WTC11 (cell line): ENCODE data around the gene HIGD1B. TPM values are rescaled to one million over a fixed set of nuclear protein-coding genes. Genes with fewer than 3 reads are reported as not detected.

Experiments used
- ATAC-seq: fragments of 200-7000 bp; cut with Tn5 transposase; 2 replicates; pipeline ENCODE4 v1.10.0; 2021; ENCODE audit warnings: mild to moderate bottlenecking, moderate library complexity
- CTCF ChIA-PET: fragments of 300-600 bp; sonication (Branson Sonifier 250); formaldehyde crosslinking; loops from one replicate; lab custom pipeline; 2021; ENCODE audit warnings: antibody characterized with exemption; lab: Charles Lee
- POLR2A ChIA-PET: fragments of 350-600 bp; sonication (Branson Sonifier 250); formaldehyde crosslinking; loops from one replicate; lab custom pipeline; 2021; ENCODE audit warnings: antibody characterized with exemption; lab: Charles Lee
- DNase-seq: peaks from one replicate; pipeline ENCODE4 v3.0.0; 2021; ENCODE audit warnings: low spot score
- H3K27ac Mint-ChIP-seq: 2 replicates; pipeline ENCODE4 v1.8.0; 2021; ENCODE audit warnings: mixed read lengths
- H3K27me3 Mint-ChIP-seq: 2 replicates; pipeline ENCODE4 v1.8.0; 2021; ENCODE audit warnings: low read depth, mild to moderate bottlenecking, moderate library complexity, mixed read lengths
- H3K36me3 Mint-ChIP-seq: 2 replicates; pipeline ENCODE4 v1.8.0; 2021; ENCODE audit warnings: mixed read lengths
- H3K4me1 Mint-ChIP-seq: 2 replicates; pipeline ENCODE4 v1.8.0; 2022; ENCODE audit warnings: mixed read lengths
- H3K4me3 Mint-ChIP-seq: 2 replicates; pipeline ENCODE4 v1.8.0; 2021; ENCODE audit warnings: mild to moderate bottlenecking, moderate library complexity, mixed read lengths
- H3K9me3 Mint-ChIP-seq: 2 replicates; pipeline ENCODE4 v1.8.0; 2021; ENCODE audit warnings: mixed read lengths
- ATF2 ChIP-seq: sonication (generic); formaldehyde crosslinking; IDR thresholded peaks from 2 replicates; pipeline ENCODE4 v1.8.1; 2022; ENCODE audit warnings: low read depth, missing genetic modification reagents, borderline replicate concordance
- CBFB ChIP-seq: sonication (generic); formaldehyde crosslinking; IDR thresholded peaks from 2 replicates; pipeline ENCODE4 v1.8.1; 2022; ENCODE audit warnings: mild to moderate bottlenecking, low read depth, missing genetic modification reagents
- CREB1 ChIP-seq: sonication (generic); formaldehyde crosslinking; IDR thresholded peaks from 2 replicates; pipeline ENCODE4 v1.8.0; 2023; ENCODE audit warnings: mild to moderate bottlenecking, missing genetic modification reagents
- ESRRA ChIP-seq: sonication (generic); formaldehyde crosslinking; IDR thresholded peaks from 2 replicates; pipeline ENCODE4 v1.8.1; 2022; ENCODE audit warnings: mild to moderate bottlenecking, missing genetic modification reagents, borderline replicate concordance
- FOXP1 ChIP-seq: sonication (generic); formaldehyde crosslinking; IDR thresholded peaks from 2 replicates; pipeline ENCODE4 v1.8.0; 2022; ENCODE audit warnings: missing genetic modification reagents, mild to moderate bottlenecking, moderate library complexity, borderline replicate concordance
- MLX ChIP-seq: sonication (generic); formaldehyde crosslinking; IDR thresholded peaks from 2 replicates; pipeline ENCODE4 v1.8.1; 2023; ENCODE audit warnings: mild to moderate bottlenecking, missing genetic modification reagents, moderate library complexity
- MXD4 ChIP-seq: fragments of 250-450 bp; sonication (Bioruptor Pico); IDR thresholded peaks from 2 replicates; pipeline ENCODE4 v1.8.0; 2021; ENCODE audit warnings: mild to moderate bottlenecking, moderate library complexity, borderline replicate concordance
- TP53 ChIP-seq: sonication (generic); formaldehyde crosslinking; IDR thresholded peaks from 2 replicates; pipeline ENCODE4 v1.8.1; 2023; ENCODE audit warnings: mild to moderate bottlenecking, missing genetic modification reagents
- ZNF281 ChIP-seq: sonication (generic); formaldehyde crosslinking; IDR thresholded peaks from 2 replicates; pipeline ENCODE4 v1.8.0; 2023; ENCODE audit warnings: mild to moderate bottlenecking, missing genetic modification reagents
- ZNF317 ChIP-seq: sonication (generic); formaldehyde crosslinking; IDR thresholded peaks from 2 replicates; pipeline ENCODE4 v1.8.1; 2023; ENCODE audit warnings: low read depth, mild to moderate bottlenecking, moderate library complexity, missing genetic modification reagents, borderline replicate concordance
- ZNF416 ChIP-seq: fragments of 250-450 bp; sonication (Bioruptor Pico); IDR thresholded peaks from 2 replicates; pipeline ENCODE4 v1.9.0; 2021; ENCODE audit warnings: mild to moderate bottlenecking, inconsistent platforms
- total RNA-seq: library from RNA; stranded (reverse); gene quantifications from 3 replicates; pipeline ENCODE4 v1.2.3, GENCODE V29; 2021
- TF ChIP-seq, protein P1 (sequence below): fragments of 250-450 bp; sonication (Bioruptor Pico); IDR thresholded peaks from 2 replicates; pipeline ENCODE4 v1.9.0; 2021; ENCODE audit warnings: mild to moderate bottlenecking
- TF ChIP-seq, protein P2 (sequence below): sonication (generic); formaldehyde crosslinking; IDR thresholded peaks from 2 replicates; pipeline ENCODE4 v1.8.0; 2022; ENCODE audit warnings: mild to moderate bottlenecking, missing genetic modification reagents
- TF ChIP-seq, protein P3 (sequence below): sonication (generic); formaldehyde crosslinking; IDR thresholded peaks from 2 replicates; pipeline ENCODE4 v1.8.1; 2023; ENCODE audit warnings: mild to moderate bottlenecking, moderate library complexity, missing genetic modification reagents
- TF ChIP-seq, protein P4 (sequence below): fragments of 250-450 bp; sonication (Bioruptor Pico); conservative IDR thresholded peaks from 2 replicates; pipeline ENCODE4 v1.9.0; 2021; ENCODE audit warnings: mild to moderate bottlenecking

The HIGD1B gene
- total RNA-seq, 1 experiment from 2014 or later = not detected

DNA sequence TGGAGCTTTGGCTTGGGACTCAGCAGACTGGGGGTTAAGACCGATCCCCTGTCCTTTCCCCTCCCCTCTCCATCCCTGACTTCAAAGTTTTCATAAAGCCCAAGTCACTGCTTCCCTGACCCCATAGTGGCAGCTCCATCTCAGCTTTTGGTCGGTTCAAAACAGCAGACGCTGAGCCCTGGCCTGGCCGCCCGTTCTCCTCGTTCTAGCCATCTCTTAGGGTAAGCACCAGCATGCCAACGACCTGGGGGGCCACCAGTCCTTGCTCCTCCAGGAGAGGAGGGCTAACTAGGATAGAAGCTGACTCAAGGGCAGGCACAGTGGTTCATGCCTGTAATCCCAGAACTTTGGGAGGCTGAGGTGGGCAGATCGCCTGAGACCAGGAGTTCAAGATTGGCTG is 1.5 kb upstream of the HIGD1B start:
- Mint-ChIP-seq H3K27me3 (no peaks in the 10 kb centered on the region), H3K27ac (peak overlapping the region; percentile 14), H3K4me1 (peaks cover 43% of the 10 kb centered on the region), H3K4me3 (no peak overlapping the region), H3K36me3 (peaks cover 11% of the 10 kb centered on the region), H3K9me3 (no peaks in the 10 kb centered on the region)
- DNase-seq (no peak), ATAC-seq (no peak)
- TF ChIP-seq, protein P1, sequence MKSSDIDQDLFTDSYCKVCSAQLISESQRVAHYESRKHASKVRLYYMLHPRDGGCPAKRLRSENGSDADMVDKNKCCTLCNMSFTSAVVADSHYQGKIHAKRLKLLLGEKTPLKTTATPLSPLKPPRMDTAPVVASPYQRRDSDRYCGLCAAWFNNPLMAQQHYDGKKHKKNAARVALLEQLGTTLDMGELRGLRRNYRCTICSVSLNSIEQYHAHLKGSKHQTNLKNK (CRISPR knock-in tag) = no peak
- TF ChIP-seq TP53 (CRISPR knock-in tag) (no peak), ESRRA (CRISPR knock-in tag) (no peak)
- TF ChIP-seq, protein P2, sequence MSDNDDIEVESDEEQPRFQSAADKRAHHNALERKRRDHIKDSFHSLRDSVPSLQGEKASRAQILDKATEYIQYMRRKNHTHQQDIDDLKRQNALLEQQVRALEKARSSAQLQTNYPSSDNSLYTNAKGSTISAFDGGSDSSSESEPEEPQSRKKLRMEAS (CRISPR knock-in tag) = no peak
- POLR2A ChIA-PET = interaction anchor here (0.6 kb wide), 1 partner anchor 10 kb away, joined by 3 read pairs; no protein-coding TSS in a partner anchor
- CTCF ChIA-PET = interaction anchor here (0.5 to 3.3 kb wide), 5 partner anchors 15 to 259 kb away, joined by 3 to 33 read pairs (median 4); no protein-coding TSS in a partner anchor

- ATAC-seq (peak; percentile 28; the same call in 1 of the 2 replicates), DNase-seq (no peak)
- Mint-ChIP-seq H3K4me3 (no peak overlapping the region), H3K9me3 (no peaks in the 10 kb centered on the region), H3K27me3 (no peaks in the 10 kb centered on the region), H3K4me1 (peaks cover 31% of the 10 kb centered on the region), H3K36me3 (peaks cover 28% of the 10 kb centered on the region), H3K27ac (no peak overlapping the region)
- ChIA-PET POLR2A (interaction anchor here (0.6 kb wide), 1 partner anchor 72 kb away, joined by 3 read pairs; no protein-coding TSS in a partner anchor), CTCF (interaction anchor here (0.5 to 3.2 kb wide), 6 partner anchors 30 to 1002 kb away, joined by 3 to 17 read pairs (median 3); no protein-coding TSS in a partner anchor)
- no peak for TF ChIP-seq MXD4 (CRISPR knock-in tag)
- no peak for TF ChIP-seq ATF2 (CRISPR knock-in tag)
- no peak for TF ChIP-seq FOXP1 (CRISPR knock-in tag)
- no peak for TF ChIP-seq CBFB (CRISPR knock-in tag)
- no peak for TF ChIP-seq CREB1 (CRISPR knock-in tag)
- no peak for TF ChIP-seq ZNF317 (CRISPR knock-in tag)
- no peak for TF ChIP-seq MLX (CRISPR knock-in tag)
- TF ChIP-seq, protein P3, sequence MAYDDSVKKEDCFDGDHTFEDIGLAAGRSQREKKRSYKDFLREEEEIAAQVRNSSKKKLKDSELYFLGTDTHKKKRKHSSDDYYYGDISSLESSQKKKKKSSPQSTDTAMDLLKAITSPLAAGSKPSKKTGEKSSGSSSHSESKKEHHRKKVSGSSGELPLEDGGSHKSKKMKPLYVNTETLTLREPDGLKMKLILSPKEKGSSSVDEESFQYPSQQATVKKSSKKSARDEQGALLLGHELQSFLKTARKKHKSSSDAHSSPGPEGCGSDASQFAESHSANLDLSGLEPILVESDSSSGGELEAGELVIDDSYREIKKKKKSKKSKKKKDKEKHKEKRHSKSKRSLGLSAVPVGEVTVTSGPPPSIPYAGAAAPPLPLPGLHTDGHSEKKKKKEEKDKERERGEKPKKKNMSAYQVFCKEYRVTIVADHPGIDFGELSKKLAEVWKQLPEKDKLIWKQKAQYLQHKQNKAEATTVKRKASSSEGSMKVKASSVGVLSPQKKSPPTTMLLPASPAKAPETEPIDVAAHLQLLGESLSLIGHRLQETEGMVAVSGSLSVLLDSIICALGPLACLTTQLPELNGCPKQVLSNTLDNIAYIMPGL (CRISPR knock-in tag) = no peak
- TF ChIP-seq, protein P4, sequence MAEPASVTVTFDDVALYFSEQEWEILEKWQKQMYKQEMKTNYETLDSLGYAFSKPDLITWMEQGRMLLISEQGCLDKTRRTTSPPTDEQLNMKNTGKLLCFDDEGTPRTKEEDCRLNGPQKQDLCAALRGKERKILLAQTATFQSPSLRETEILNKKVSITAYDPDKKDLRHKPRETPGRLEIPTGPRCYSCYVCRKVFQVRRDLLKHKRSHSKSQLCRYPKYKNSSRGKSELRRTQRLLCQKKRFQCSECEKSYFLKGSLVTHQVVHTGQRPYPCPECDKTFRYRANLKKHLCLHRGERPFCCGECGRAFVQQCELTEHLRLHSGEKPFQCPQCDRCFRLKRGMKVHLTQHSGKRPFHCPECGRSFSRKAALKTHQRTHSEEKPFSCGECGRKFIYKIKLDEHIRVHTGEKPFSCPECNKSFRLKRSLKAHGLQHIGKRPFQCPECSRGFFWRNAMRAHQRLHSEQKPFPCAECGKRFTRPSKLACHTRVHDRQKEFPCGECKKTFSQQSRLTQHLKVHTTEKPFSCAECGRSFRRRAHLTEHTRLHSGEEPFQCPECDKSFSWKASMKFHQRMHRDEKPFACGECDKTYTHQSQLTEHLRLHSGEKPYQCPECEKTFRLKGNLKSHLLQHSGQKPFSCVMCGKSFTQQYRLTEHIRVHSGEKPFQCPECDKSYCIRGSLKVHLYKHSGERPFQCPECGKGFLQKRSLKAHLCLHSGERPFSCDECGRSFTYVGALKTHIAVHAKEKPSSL (CRISPR knock-in tag) = no peak
- TF ChIP-seq ZNF416 (CRISPR knock-in tag) = no peak
- TF ChIP-seq ZNF281 (CRISPR knock-in tag) = no peak
Observed at GRCh38 chr17:44848257-44848795, 643 bp downstream of the HIGD1B start.
